Ishikawa (cell line): ENCODE results near the gene PLEKHO2.

Experiments
- CEBPB ChIP-seq: IDR thresholded peaks from 2 replicates; pipeline ENCODE4 v1.6.1; 2012
- CREB1 ChIP-seq: IDR thresholded peaks from 2 replicates; pipeline ENCODE4 v1.6.1; 2012; ENCODE audit warnings: low read depth
- EGR1 ChIP-seq: IDR thresholded peaks from 2 replicates; pipeline ENCODE4 v1.6.1; 2012
- EP300 ChIP-seq: IDR thresholded peaks from 2 replicates; pipeline ENCODE4 v1.6.1; 2012; ENCODE audit warnings: borderline replicate concordance
- FOXM1 ChIP-seq: IDR thresholded peaks from 2 replicates; pipeline ENCODE4 v1.6.1; 2012; ENCODE audit warnings: low read depth, borderline replicate concordance
- MAX ChIP-seq: IDR thresholded peaks from 2 replicates; pipeline ENCODE4 v1.6.1; 2012
- NFIC ChIP-seq: IDR thresholded peaks from 2 replicates; pipeline ENCODE4 v1.6.1; 2012
- RAD21 ChIP-seq: IDR thresholded peaks from 2 replicates; pipeline ENCODE4 v1.6.1; 2012; ENCODE audit warnings: low read depth
- REST ChIP-seq: IDR thresholded peaks from 2 replicates; pipeline ENCODE4 v1.6.1; 2012; ENCODE audit warnings: low read depth, mild to moderate bottlenecking
- TAF1 ChIP-seq: IDR thresholded peaks from 2 replicates; pipeline ENCODE4 v1.6.1; 2012; ENCODE audit warnings: low read depth, mild to moderate bottlenecking
- TCF12 ChIP-seq: IDR thresholded peaks from 2 replicates; pipeline ENCODE4 v1.6.1; 2012; ENCODE audit warnings: low read depth
- TEAD4 ChIP-seq: IDR thresholded peaks from 2 replicates; pipeline ENCODE4 v1.6.1; 2012
- USF1 ChIP-seq: IDR thresholded peaks from 2 replicates; pipeline ENCODE4 v1.6.1; 2012
- YY1 ChIP-seq: IDR thresholded peaks from 2 replicates; pipeline ENCODE4 v1.6.1; 2012; ENCODE audit warnings: low read depth
- ZBTB7A ChIP-seq: IDR thresholded peaks from 2 replicates; pipeline ENCODE4 v1.6.1; 2012; ENCODE audit warnings: low read depth

Gene PLEKHO2

GRCh38 chr15:64858021-64858575 lies 16.4 kb downstream of the PLEKHO2 start:
- TF ChIP-seq FOXM1: no peak
- TF ChIP-seq YY1: no peak
- no peak for TF ChIP-seq EP300
- no peak for TF ChIP-seq TAF1
- no peak for TF ChIP-seq EGR1
- TF ChIP-seq USF1: no peak
- TF ChIP-seq RAD21: no peak
- TF ChIP-seq CEBPB: no peak
- no peak for TF ChIP-seq ZBTB7A
- TF ChIP-seq NFIC: no peak; the same call in 1 of the 2 replicates
- TF ChIP-seq REST: no peak
- no peak for TF ChIP-seq CREB1
- TF ChIP-seq MAX: no peak
- no peak for TF ChIP-seq TCF12
- no peak for TF ChIP-seq TEAD4

GRCh38 chr15:64859226-64859625 lies 17.5 kb downstream of the PLEKHO2 start:
- no peak for TF ChIP-seq MAX
- TF ChIP-seq USF1: no peak
- TF ChIP-seq TAF1: no peak
- TF ChIP-seq YY1: no peak
- TF ChIP-seq TCF12: no peak
- no peak for TF ChIP-seq EGR1
- TF ChIP-seq CEBPB: no peak
- TF ChIP-seq FOXM1: no peak
- no peak for TF ChIP-seq EP300
- no peak for TF ChIP-seq NFIC
- no peak for TF ChIP-seq CREB1
- TF ChIP-seq TEAD4: no peak
- no peak for TF ChIP-seq RAD21
- no peak for TF ChIP-seq ZBTB7A
- no peak for TF ChIP-seq REST

GRCh38 chr15:64861331-64861730 lies 19.6 kb downstream of the PLEKHO2 start:
- TF ChIP-seq ZBTB7A (no peak), TAF1 (no peak), EP300 (no peak), CREB1 (no peak), TCF12 (no peak), MAX (no peak), CEBPB (no peak), YY1 (no peak), TEAD4 (no peak), USF1 (no peak), NFIC (no peak), EGR1 (no peak), REST (no peak), RAD21 (no peak)

- TF ChIP-seq TEAD4: no peak
- TF ChIP-seq TCF12: no peak
- no peak for TF ChIP-seq NFIC
- TF ChIP-seq USF1: no peak
- TF ChIP-seq CREB1: no peak
- no peak for TF ChIP-seq EGR1
- TF ChIP-seq RAD21: no peak
- no peak for TF ChIP-seq EP300
- no peak for TF ChIP-seq TAF1
- no peak for TF ChIP-seq REST
- no peak for TF ChIP-seq MAX
- no peak for TF ChIP-seq FOXM1
- no peak for TF ChIP-seq CEBPB
These were observed 20.2 kb downstream of the PLEKHO2 start for GRCh38 chr15:64861960-64862359.
